NCI-H524 treated with DMSO at 0.1 percent for 48 hours (cell line): ENCODE data around the gene TMEM89.
A peak's percentile ranks its signal among the peaks of the same experiment; 100 is the strongest.

Experiments used
- DNase-seq: peaks from one replicate; lab custom pipeline; 2025; lab: John Stamatoyannopoulos, UW

TMEM89 gene

GRCh38 chr3:48609088-48610005 lies 12.2 kb downstream of the TMEM89 start, which contains the start of gene UQCRC1:
Gene UQCRC1, minus strand, starts transcription at chr3:48609646. Its CDS starts 26 bp downstream, at chr3:48609620.
- peak; percentile 59 for DNase-seq

- DNase-seq = no peak
Measured at GRCh38 chr3:48607519-48607918, 14.1 kb downstream of the TMEM89 start.

- no peak for DNase-seq
Measured at GRCh38 chr3:48601622-48601994, 20.0 kb downstream of the TMEM89 start.

GRCh38 chr3:48600711-48601621 lies 20.6 kb downstream of the TMEM89 start:
- no peak for DNase-seq

GRCh38 chr3:48599509-48600285 lies 21.9 kb downstream of the TMEM89 start:
- DNase-seq = no peak

- DNase-seq = no peak
Measured at GRCh38 chr3:48599077-48599501, 22.5 kb downstream of the TMEM89 start.

- DNase-seq = no peak
Measured at GRCh38 chr3:48598323-48599076, 23.1 kb downstream of the TMEM89 start.

GRCh38 chr3:48597408-48597800 lies 24.2 kb downstream of the TMEM89 start:
- no peak for DNase-seq

GRCh38 chr3:48596676-48597407 lies 24.7 kb downstream of the TMEM89 start:
- no peak for DNase-seq

GRCh38 chr3:48596157-48596556 lies 25.4 kb downstream of the TMEM89 start:
- DNase-seq = no peak

GRCh38 chr3:48595526-48596121 lies 25.9 kb downstream of the TMEM89 start:
- no peak for DNase-seq

- DNase-seq = no peak
Measured at GRCh38 chr3:48595075-48595525, 26.5 kb downstream of the TMEM89 start, which contains the start of gene COL7A1. Gene COL7A1, minus strand, starts transcription at chr3:48595329. Its CDS starts 170 bp downstream, at chr3:48595159.

- DNase-seq = no peak
Measured at GRCh38 chr3:48594417-48595049, 27.0 kb downstream of the TMEM89 start.

- DNase-seq = no peak
Measured at GRCh38 chr3:48593337-48593736, 28.2 kb downstream of the TMEM89 start.

GRCh38 chr3:48592519-48593087 lies 29.0 kb downstream of the TMEM89 start:
- DNase-seq = no peak

- DNase-seq = no peak
Measured at GRCh38 chr3:48591886-48592518, 29.6 kb downstream of the TMEM89 start.

- DNase-seq = no peak
Measured at GRCh38 chr3:48591436-48591835, 30.1 kb downstream of the TMEM89 start.

- DNase-seq = no peak
Measured at GRCh38 chr3:48588230-48588629, 33.3 kb downstream of the TMEM89 start.
